IPS DF 6.9 (cell line): ENCODE measurements around the gene PKD1L1.
"Not testable (repeated sequence)": the region's sequence is repeated elsewhere in the genome, so short reads cannot be mapped to it uniquely, and the experiment has no call there.

ENCODE experiments used
- DNase-seq: peaks from one replicate; pipeline ENCODE4 v3.0.0-alpha.2; 2013; ENCODE audit warnings: low read depth, low spot score
- H3K27ac ChIP-seq: one replicate; pipeline ENCODE4 v1.5.1; 2013; ENCODE audit warnings: low read length, control low read depth
- H3K27me3 ChIP-seq: 2 replicates; pipeline ENCODE4 v1.6.1; 2013; ENCODE audit warnings: mild to moderate bottlenecking, low read length; ENCODE audit not compliant: control insufficient read depth, insufficient read depth
- H3K36me3 ChIP-seq: 2 replicates; pipeline ENCODE4 v1.6.1; 2013; ENCODE audit warnings: low read length; ENCODE audit not compliant: control insufficient read depth, insufficient read depth
- H3K4me1 ChIP-seq: 2 replicates; pipeline ENCODE4 v1.6.1; 2013; ENCODE audit warnings: low read length; ENCODE audit not compliant: control insufficient read depth, insufficient read depth
- H3K4me3 ChIP-seq: 2 replicates; pipeline ENCODE4 v1.5.1; 2013; ENCODE audit warnings: mild to moderate bottlenecking, low read length
- H3K9me3 ChIP-seq: 2 replicates; pipeline ENCODE4 v1.6.1; 2013; ENCODE audit warnings: low read length, inconsistent platforms; ENCODE audit not compliant: control insufficient read depth, insufficient read depth
- WGBS: extraction: QIAGEN DNeasy Blood & Tissue Kit; methylation state at CpG from one replicate; pipeline ENCODE4 v1.1.7; 2013; ENCODE audit warnings: mixed read lengths, missing lambda C conversion rate; ENCODE audit not compliant: insufficient read length, insufficient coverage; 5-methylcytosine and 5-hydroxymethylcytosine counted together

PKD1L1 gene

DNA sequence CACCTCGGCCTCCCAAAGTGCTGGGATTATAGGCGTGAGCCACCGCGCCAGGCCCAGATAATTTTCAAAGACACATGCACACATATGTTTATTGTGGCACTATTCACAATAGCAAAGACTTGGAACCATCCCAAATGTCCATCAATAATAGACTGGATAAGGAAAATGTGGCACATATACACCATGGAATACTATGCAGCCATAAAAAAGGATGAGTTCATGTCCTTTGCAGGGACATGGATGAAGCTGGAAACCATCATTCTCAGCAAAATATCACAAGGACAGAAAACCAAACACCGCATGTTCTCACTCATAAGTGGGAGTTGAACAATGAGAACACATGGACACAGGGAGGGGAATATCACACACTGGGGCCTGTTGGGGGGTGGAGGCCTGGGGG, 32.4 kb upstream of the PKD1L1 start:
- not testable (repeated sequence) for DNase-seq, H3K9me3 ChIP-seq, H3K27me3 ChIP-seq, H3K4me3 ChIP-seq, H3K4me1 ChIP-seq, H3K27ac ChIP-seq
- WGBS: no CpG with 5 or more reads among the region's 5 CpGs
- peaks cover 13% of the 10 kb centered on the region for H3K36me3 ChIP-seq

DNA sequence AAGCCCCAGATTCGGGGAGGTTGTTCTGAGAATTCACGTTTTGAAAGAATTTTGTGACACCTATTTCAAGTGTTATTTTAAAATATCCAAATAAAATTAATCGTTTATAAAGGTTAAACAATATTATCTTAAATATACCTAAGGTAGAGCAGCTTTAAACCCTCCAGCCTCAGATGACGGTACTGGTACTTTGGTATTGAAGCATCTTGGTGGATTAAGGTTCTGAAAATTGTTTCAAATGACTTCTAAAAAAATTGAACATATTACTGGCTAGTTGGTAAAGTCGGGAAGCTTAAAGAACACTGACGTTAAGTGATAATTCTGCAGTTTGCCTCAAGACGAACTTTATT, 31.5 kb upstream of the PKD1L1 start:
- DNase-seq: no peak
- H3K27me3 ChIP-seq: no peaks in the 10 kb centered on the region
- H3K4me1 ChIP-seq: no peaks in the 10 kb centered on the region
- H3K4me3 ChIP-seq: no peak overlapping the region; the same call in 1 of the 2 replicates
- no CpG with 5 or more reads among the region's 7 CpGs for WGBS
- no peaks in the 10 kb centered on the region for H3K9me3 ChIP-seq
- H3K36me3 ChIP-seq: peaks cover 13% of the 10 kb centered on the region
- H3K27ac ChIP-seq: no peak overlapping the region

DNA sequence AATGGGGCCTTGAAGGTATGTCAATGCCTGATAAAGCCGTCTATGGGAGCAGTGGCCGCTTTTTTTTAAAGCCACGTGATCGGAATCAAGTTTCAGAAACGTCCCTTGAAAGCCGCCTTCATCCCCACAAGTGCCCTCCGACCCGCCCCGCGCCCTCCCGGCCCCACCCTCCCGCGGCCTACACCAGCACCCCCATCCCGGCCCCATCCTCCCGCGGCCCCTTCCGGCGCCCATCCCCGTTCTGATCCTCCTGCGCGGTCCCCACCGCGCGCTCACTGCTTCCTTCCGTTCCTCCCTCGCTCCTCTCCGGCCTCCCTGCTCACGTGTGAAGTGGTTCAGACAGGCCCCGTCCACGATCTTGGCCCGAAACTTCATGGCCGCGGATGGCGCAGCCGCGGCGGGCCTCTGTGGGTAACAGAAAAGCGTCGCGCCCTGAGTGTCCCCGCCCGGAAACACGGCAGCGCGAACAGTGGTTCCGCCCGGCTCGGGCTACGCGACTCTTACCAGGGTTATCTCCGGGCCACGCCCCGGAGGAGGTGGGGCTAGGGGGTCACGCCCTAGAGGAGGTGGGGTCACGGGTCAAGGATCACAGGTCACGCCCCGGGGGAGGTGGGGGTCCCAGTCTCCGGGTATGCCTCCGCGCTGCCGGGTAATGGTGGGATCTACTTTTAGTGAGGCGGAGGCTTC, 31.0 kb upstream of the PKD1L1 start, which contains the start of gene HUS1:
HUS1 (minus strand) TSS at position 471 of the 687 bp plus-strand sequence; CDS start at position 375, 96 bp downstream.
- Histone ChIP-seq H3K9me3 (no peaks in the 10 kb centered on the region), H3K27me3 (no peaks in the 10 kb centered on the region), H3K27ac (no peak within 1 kb of the TSS), H3K36me3 (peaks cover 17% of the 10 kb centered on the region), H3K4me1 (no peaks in the 10 kb centered on the region), H3K4me3 (peak within 1 kb of the TSS; percentile 96)
- DNase-seq: peak; percentile 89
- no CpG with 5 or more reads among the region's 62 CpGs for WGBS

DNA sequence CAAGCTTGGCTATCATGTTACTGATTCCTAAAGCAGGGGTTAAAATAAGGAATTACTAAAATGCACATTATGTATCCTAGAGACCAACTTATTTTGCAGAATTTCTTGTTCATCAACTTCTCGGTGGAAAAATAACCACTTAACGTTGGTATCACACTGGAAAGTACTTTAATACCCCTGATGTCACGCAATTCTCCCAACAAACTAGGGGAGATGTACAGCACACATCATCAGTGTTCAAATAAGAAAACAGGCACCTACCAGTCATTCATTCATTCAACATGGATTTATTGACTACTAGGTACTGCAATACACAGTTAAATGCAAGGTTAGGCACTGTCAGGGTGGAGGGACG, 30.5 kb upstream of the PKD1L1 start:
- Histone ChIP-seq H3K4me3 (peak overlapping the region; percentile 96; the same call in 1 of the 2 replicates), H3K9me3 (no peaks in the 10 kb centered on the region), H3K27ac (no peak overlapping the region), H3K36me3 (peaks cover 19% of the 10 kb centered on the region), H3K4me1 (no peaks in the 10 kb centered on the region), H3K27me3 (no peaks in the 10 kb centered on the region)
- no CpG with 5 or more reads among the region's 4 CpGs for WGBS
- DNase-seq: no peak

DNA sequence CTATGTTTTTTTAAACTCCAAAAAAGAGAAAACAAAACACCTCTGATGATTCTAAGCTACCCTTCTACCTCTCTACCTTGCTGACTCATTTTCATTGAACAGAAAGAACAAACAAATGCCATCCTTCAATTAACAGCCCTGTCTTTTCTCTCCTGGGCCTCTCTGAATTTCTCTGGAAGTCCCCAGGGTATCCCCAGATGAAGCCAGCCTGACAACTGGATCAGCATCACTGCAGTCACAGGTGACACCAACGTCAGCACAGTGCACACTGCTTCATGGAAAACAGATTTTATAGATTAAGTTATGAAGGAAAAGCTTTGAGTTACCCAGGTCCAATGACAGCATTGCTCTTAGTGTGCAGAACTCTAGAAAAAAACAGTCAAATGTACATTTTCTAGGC, 25.5 kb upstream of the PKD1L1 start:
- WGBS: no CpG with 5 or more reads among the region's 1 CpG
- no peaks in the 10 kb centered on the region for H3K9me3 ChIP-seq
- no peak overlapping the region for H3K27ac ChIP-seq
- no peak overlapping the region for H3K4me3 ChIP-seq
- no peaks in the 10 kb centered on the region for H3K4me1 ChIP-seq
- DNase-seq: no peak
- H3K27me3 ChIP-seq: no peaks in the 10 kb centered on the region
- H3K36me3 ChIP-seq: peaks cover 19% of the 10 kb centered on the region

DNA sequence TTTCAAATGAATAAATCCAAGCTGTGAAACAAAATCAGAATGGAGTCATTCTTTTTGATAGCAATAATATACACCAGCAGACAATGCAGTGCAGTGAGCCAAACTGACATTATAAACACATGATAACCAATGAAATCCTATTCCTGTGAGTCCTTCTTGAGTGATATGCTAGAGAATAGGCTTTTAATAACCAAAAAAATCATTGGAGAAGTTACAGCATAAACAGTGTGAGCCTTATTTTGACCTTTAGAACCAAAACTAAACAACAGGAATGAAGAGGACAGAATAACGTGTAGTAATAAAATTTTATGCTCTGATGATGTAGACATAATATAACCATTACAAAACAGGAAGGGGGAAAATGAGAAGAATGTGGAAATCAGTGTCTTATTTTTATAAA, 22.5 kb upstream of the PKD1L1 start:
- Histone ChIP-seq H3K27me3 (no peaks in the 10 kb centered on the region), H3K4me3 (no peak overlapping the region), H3K36me3 (peaks cover 25% of the 10 kb centered on the region), H3K9me3 (no peaks in the 10 kb centered on the region), H3K4me1 (no peaks in the 10 kb centered on the region), H3K27ac (no peak overlapping the region)
- no peak for DNase-seq
- WGBS: no CpG with 5 or more reads among the region's 1 CpG

DNA sequence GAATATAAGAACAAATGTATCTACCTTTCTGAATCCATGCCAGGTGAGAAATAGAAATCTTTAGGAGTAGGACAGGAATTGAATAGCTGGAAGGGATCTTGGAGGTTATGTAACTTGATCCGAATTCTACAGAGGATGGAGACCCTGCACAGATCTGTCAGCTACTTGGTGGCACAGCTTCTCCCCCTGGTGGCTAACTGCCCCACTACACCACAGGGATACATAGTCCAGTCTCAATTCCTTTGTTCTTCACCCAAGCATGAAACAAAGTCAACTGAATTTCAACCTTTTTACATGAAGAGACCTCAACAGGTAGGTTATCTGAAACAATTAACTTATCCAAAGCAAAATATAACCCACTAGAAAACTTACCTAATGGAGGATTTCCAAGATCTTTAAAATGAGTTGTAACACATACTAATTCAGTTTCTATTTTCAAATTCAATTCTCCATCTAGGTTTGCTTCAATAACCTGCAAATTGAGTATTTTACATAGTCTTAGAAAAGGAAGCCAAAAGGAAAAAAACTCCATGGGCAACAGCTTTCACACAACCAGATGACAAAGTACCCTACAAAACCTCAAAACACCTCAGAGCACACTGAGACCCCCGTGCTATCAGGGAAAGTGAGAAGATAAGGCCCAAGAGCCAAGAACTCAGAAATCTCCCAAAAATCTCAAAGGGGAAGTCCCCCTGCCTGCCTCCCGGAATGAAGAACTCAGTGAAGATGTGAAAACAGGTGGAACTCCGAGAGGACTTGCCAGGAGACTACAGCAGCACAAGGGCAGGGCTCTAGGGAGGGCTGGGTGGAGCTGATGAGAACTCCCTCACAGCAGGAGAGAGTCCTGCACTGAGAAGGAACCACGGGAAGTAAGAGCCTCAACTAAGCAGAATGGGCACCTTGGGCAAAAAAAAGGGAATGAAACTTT, 20.8 kb upstream of the PKD1L1 start:
- WGBS: no CpG with 5 or more reads among the region's 5 CpGs
- H3K4me1 ChIP-seq: no peaks in the 10 kb centered on the region
- peak; percentile 70 for DNase-seq
- H3K27ac ChIP-seq: no peak overlapping the region
- no peaks in the 10 kb centered on the region for H3K9me3 ChIP-seq
- no peak overlapping the region for H3K4me3 ChIP-seq
- H3K36me3 ChIP-seq: peaks cover 31% of the 10 kb centered on the region
- H3K27me3 ChIP-seq: no peaks in the 10 kb centered on the region

DNA sequence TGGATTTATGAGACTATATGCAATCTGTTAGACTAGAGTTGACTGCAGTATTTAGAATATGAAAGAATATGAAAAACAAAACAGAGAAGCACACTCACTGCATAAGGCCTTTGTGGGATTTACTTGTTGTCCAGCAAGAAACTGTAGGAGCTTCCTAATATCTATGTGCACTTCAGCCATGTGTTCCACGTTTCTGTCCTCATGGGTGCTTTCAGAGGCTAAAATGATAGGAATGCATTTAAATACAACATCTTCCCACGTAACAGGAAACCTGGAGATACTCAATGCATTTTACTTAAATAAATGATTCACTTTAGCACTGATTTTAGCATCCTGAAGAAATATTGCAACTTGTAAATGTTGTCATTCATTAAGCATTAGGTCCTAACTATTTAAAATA, 19.4 kb upstream of the PKD1L1 start:
- no peak for DNase-seq
- no peaks in the 10 kb centered on the region for H3K27me3 ChIP-seq
- no peak overlapping the region for H3K27ac ChIP-seq
- peaks cover 32% of the 10 kb centered on the region for H3K36me3 ChIP-seq
- WGBS: no CpG with 5 or more reads among the region's 2 CpGs
- H3K4me1 ChIP-seq: no peaks in the 10 kb centered on the region
- no peaks in the 10 kb centered on the region for H3K9me3 ChIP-seq
- no peak overlapping the region for H3K4me3 ChIP-seq

DNA sequence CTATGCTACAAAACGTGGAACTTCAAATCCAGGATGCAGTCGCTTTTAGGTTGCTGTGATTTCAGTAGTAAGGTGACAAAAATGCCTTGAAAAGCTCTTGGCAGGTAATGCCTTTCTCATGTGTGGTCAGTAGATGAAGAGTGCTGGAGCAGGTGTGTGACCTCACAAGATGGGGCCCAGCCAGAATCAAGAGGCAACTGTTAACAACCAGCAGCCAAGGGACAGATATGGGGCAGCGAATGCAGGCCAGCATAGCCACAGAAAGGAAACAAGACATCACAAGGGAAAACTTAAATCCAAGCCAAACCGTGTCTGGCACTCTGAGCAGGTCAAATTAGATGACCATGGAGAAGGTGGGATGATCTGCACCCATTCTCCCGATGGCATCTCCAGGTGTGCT, 18.9 kb upstream of the PKD1L1 start:
- Histone ChIP-seq H3K9me3 (no peaks in the 10 kb centered on the region), H3K4me3 (no peak overlapping the region), H3K36me3 (peaks cover 34% of the 10 kb centered on the region), H3K4me1 (no peaks in the 10 kb centered on the region), H3K27ac (no peak overlapping the region), H3K27me3 (no peaks in the 10 kb centered on the region)
- DNase-seq: no peak
- WGBS: no CpG with 5 or more reads among the region's 5 CpGs

DNA sequence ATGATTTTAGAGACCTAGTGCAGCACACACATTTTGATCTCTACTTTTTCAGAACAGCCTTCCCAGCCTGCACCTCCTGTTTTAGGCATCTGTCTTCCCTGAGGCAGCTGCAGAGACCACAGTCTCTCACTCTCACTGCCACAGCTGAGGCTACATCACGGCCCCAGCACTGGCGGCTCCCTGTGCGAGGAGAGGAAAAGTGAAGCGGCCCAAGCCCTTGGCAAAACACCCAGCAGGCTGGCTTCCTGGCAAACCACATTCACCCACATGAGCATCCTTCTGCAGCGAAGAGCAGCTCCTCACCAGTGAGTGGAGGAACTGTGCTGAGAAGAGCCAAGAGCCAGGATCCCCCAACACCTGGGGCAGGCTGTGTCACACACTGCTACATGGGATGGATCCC, 17.2 kb upstream of the PKD1L1 start:
- no peaks in the 10 kb centered on the region for H3K9me3 ChIP-seq
- H3K4me3 ChIP-seq: no peak overlapping the region
- no peaks in the 10 kb centered on the region for H3K4me1 ChIP-seq
- H3K27me3 ChIP-seq: no peaks in the 10 kb centered on the region
- DNase-seq: no peak
- WGBS: no CpG with 5 or more reads among the region's 5 CpGs
- H3K27ac ChIP-seq: no peak overlapping the region
- peaks cover 36% of the 10 kb centered on the region for H3K36me3 ChIP-seq
